SH-SY5Y (cell line): ENCODE data around the gene PRKCZ.

Experiments used
- GATA2 ChIP-seq: IDR thresholded peaks from 2 replicates; pipeline ENCODE4 v1.6.1; 2011; ENCODE audit warnings: mild to moderate bottlenecking, low read depth, low read length
- GATA3 ChIP-seq: IDR thresholded peaks from 2 replicates; pipeline ENCODE4 v1.6.1; 2011; ENCODE audit warnings: low read depth, mild to moderate bottlenecking, low read length, moderate library complexity

Gene PRKCZ

GRCh38 chr1:2099886-2100779 lies 49.9 kb downstream of the PRKCZ start:
- TF ChIP-seq GATA3 = no peak
- TF ChIP-seq GATA2 = no peak

- TF ChIP-seq GATA3 = no peak
- TF ChIP-seq GATA2 = no peak
These were observed 50.5 kb downstream of the PRKCZ start for GRCh38 chr1:2100780-2101108.

- TF ChIP-seq GATA3 (no peak), GATA2 (no peak)
These were observed 51.3 kb downstream of the PRKCZ start for GRCh38 chr1:2101531-2101930.

GRCh38 chr1:2101946-2102345 lies 51.7 kb downstream of the PRKCZ start:
- no peak for TF ChIP-seq GATA2
- TF ChIP-seq GATA3 = no peak

GRCh38 chr1:2102753-2103152 lies 52.5 kb downstream of the PRKCZ start:
- TF ChIP-seq GATA3 (no peak), GATA2 (no peak)

- TF ChIP-seq GATA2 (no peak), GATA3 (no peak)
These were observed 53.2 kb downstream of the PRKCZ start for GRCh38 chr1:2103266-2103900.

GRCh38 chr1:2103901-2104590 lies 53.8 kb downstream of the PRKCZ start:
- TF ChIP-seq GATA2 = no peak
- TF ChIP-seq GATA3 = no peak

GRCh38 chr1:2104621-2105427 lies 54.6 kb downstream of the PRKCZ start:
- TF ChIP-seq GATA3 (no peak), GATA2 (no peak)

GRCh38 chr1:2105781-2106524 lies 55.7 kb downstream of the PRKCZ start:
- no peak for TF ChIP-seq GATA2
- no peak for TF ChIP-seq GATA3

GRCh38 chr1:2106659-2107405 lies 56.6 kb downstream of the PRKCZ start:
- TF ChIP-seq GATA3 (no peak), GATA2 (no peak)

GRCh38 chr1:2107586-2108212 lies 57.5 kb downstream of the PRKCZ start:
- TF ChIP-seq GATA2 = no peak
- TF ChIP-seq GATA3 = no peak

- TF ChIP-seq GATA3 (no peak), GATA2 (no peak)
These were observed 58.1 kb downstream of the PRKCZ start for GRCh38 chr1:2108213-2108876.
